ENCODE results near the gene MRFAP1. TPM values are rescaled to one million over a fixed set of nuclear protein-coding genes. Genes with fewer than 3 reads are reported as not detected.

Gene MRFAP1
- total RNA-seq, 1 experiment from 2014 or later, result 110 TPM

- no peak for DNase-seq (ENCODE audit: low read depth)
Measured at GRCh38 chr4:6689506-6689960, 49.0 kb downstream of the MRFAP1 start.

Other genes starting within 250 kb of the MRFAP1 start
- gene PPP2R2C, start 168.1 kb upstream of the MRFAP1 start, total RNA-seq (2014; rRNA removed; shearing (Covaris generic)), result under 0.01 and 0.10 TPM in 2 replicates
- 11.7 TPM in 2 replicates for gene MAN2B2, start 65.5 kb upstream of the MRFAP1 start, total RNA-seq (2014; rRNA removed; shearing (Covaris generic))
- gene S100P, start 53.2 kb downstream of the MRFAP1 start, total RNA-seq (2014; rRNA removed; shearing (Covaris generic)), result not detected in 2 replicates
- 53.2 and 61.4 TPM in 2 replicates for gene MRFAP1L1, start 69.2 kb downstream of the MRFAP1 start, total RNA-seq (2014; rRNA removed; shearing (Covaris generic))
- 11.5 and 21.2 TPM in 2 replicates for gene BLOC1S4, start 75.5 kb downstream of the MRFAP1 start, total RNA-seq (2014; rRNA removed; shearing (Covaris generic))
- 14.1 and 17.4 TPM in 2 replicates for gene KIAA0232, start 142.0 kb downstream of the MRFAP1 start, total RNA-seq (2014; rRNA removed; shearing (Covaris generic))

Measured in RPMI7951 (cell line).